Thoracic aorta (tissue), 2 donors: ENCODE data around the gene ITPKC. TPM values are rescaled to one million over a fixed set of nuclear protein-coding genes. Genes with fewer than 3 reads are reported as not detected.

ENCODE experiments used
- ATAC-seq: fragments of 150-250 bp; one replicate; pipeline ENCODE4 v1.8.0; 2017; ENCODE audit warnings: low read depth; ENCODE audit not compliant: insufficient number of reproducible peaks, low FRiP score
- DNase-seq: peaks from one replicate; pipeline ENCODE4 v3.0.0-alpha.2; 2020; ENCODE audit warnings: low spot score
- H3K27ac ChIP-seq, 2 donors: fragments of 200-600 bp; sonication (generic); 1 replicate in 1 of 2; 2 replicates in 1 of 2; pipeline ENCODE4 v1.5.1; 2016; ENCODE audit warnings: mild to moderate bottlenecking in 2 of 2, moderate library complexity in 2 of 2
- H3K27me3 ChIP-seq: fragments of 200-600 bp; sonication (generic); replicated peaks from 2 replicates; pipeline ENCODE4 v1.6.0; 2016; ENCODE audit warnings: mild to moderate bottlenecking; ENCODE audit not compliant: insufficient read depth
- H3K36me3 ChIP-seq: fragments of 200-600 bp; sonication (generic); one replicate; pipeline ENCODE4 v1.5.1; 2016
- H3K4me1 ChIP-seq, 2 donors: fragments of 200-600 bp; sonication (generic); 1 replicate in 1 of 2; 2 replicates in 1 of 2; pipeline versions ENCODE4 v1.5.1 to v1.6.0; 2016; ENCODE audit warnings: low read depth in 2 of 2, mild to moderate bottlenecking in 1 of 2; ENCODE audit not compliant: control insufficient read depth in 1 of 2
- H3K4me3 ChIP-seq: fragments of 200-600 bp; sonication (generic); 2 replicates; pipeline ENCODE4 v1.5.1; 2016; ENCODE audit warnings: mild to moderate bottlenecking
- H3K9me3 ChIP-seq: fragments of 200-600 bp; sonication (generic); 2 replicates; pipeline ENCODE4 v1.5.1; 2016
- total RNA-seq, 2 donors: library from RNA; depleted of rRNA; stranded (reverse); fragments of >200 nt; gene quantifications; one replicate each; pipeline versions ENCODE4 v1.1.0 to v1.2.3, GENCODE V29; 2016
- TF ChIP-seq, protein P1 (sequence below): fragments of 200-600 bp; sonication (generic); IDR thresholded peaks from one replicate; pipeline ENCODE4 v1.5.1; 2019; ENCODE audit warnings: antibody characterized with exemption

The ITPKC gene
- total RNA-seq, 2 donors from 2014 or later: 45.4 to 79.4 TPM

DNA sequence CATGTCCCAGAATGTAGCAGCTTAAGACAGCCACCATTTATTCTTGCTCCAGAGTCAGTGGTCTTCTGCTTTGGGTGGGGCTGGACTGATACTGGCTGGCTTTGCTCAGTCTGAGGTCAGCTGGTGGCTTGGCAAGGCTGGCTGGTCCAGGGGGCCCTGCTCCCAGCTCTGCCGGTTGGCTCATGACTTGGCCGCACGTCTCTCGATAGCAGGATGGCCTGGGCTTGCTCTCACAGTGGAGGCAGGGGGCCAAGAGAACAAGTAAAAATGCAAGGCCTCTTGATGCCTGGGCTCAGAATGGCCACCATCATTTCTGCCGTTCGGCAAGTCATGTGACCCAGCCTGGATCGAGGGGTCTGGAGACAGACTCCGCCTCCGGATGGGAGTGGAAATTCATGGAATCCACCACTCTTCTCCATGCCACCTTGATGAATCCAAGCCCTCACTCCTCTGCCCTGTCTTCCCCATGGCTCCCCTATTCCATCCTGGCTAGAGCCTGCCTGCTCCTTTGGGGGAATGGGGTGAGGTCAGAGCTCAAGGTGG is 20.3 kb downstream of the ITPKC start:
- no peak for DNase-seq
- Histone ChIP-seq H3K27ac (no peak overlapping the region), H3K4me1 (peaks cover 0 to 18% of the 10 kb centered on the region in 2 donors), H3K9me3 (no peaks in the 10 kb centered on the region), H3K4me3 (no peak overlapping the region), H3K36me3 (peaks cover 62% of the 10 kb centered on the region), H3K27me3 (no peaks in the 10 kb centered on the region)
- no peak for ATAC-seq
- TF ChIP-seq, protein P1, sequence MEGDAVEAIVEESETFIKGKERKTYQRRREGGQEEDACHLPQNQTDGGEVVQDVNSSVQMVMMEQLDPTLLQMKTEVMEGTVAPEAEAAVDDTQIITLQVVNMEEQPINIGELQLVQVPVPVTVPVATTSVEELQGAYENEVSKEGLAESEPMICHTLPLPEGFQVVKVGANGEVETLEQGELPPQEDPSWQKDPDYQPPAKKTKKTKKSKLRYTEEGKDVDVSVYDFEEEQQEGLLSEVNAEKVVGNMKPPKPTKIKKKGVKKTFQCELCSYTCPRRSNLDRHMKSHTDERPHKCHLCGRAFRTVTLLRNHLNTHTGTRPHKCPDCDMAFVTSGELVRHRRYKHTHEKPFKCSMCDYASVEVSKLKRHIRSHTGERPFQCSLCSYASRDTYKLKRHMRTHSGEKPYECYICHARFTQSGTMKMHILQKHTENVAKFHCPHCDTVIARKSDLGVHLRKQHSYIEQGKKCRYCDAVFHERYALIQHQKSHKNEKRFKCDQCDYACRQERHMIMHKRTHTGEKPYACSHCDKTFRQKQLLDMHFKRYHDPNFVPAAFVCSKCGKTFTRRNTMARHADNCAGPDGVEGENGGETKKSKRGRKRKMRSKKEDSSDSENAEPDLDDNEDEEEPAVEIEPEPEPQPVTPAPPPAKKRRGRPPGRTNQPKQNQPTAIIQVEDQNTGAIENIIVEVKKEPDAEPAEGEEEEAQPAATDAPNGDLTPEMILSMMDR: no peak

GRCh38 chr19:40739030-40739839 is 22.3 kb downstream of the ITPKC start:
- peak overlapping the region in 1 of 2 donors; percentile 37 for H3K27ac ChIP-seq

GRCh38 chr19:40739871-40740703 is 23.2 kb downstream of the ITPKC start:
- peak overlapping the region; percentile 37 to 65 for H3K27ac ChIP-seq
- no peak for ATAC-seq
- H3K36me3 ChIP-seq: peaks cover 38% of the 10 kb centered on the region

More at GRCh38 chr19:40739030-40739839, 22.3 kb downstream of the ITPKC start:
- no peak for DNase-seq
- no peaks in the 10 kb centered on the region for H3K27me3 ChIP-seq
- ATAC-seq: no peak
- TF ChIP-seq, protein P1: no peak
- peaks cover 0 to 18% of the 10 kb centered on the region in 2 donors for H3K4me1 ChIP-seq
- H3K4me3 ChIP-seq: no peak overlapping the region
- no peaks in the 10 kb centered on the region for H3K9me3 ChIP-seq
- peaks cover 46% of the 10 kb centered on the region for H3K36me3 ChIP-seq

DNA sequence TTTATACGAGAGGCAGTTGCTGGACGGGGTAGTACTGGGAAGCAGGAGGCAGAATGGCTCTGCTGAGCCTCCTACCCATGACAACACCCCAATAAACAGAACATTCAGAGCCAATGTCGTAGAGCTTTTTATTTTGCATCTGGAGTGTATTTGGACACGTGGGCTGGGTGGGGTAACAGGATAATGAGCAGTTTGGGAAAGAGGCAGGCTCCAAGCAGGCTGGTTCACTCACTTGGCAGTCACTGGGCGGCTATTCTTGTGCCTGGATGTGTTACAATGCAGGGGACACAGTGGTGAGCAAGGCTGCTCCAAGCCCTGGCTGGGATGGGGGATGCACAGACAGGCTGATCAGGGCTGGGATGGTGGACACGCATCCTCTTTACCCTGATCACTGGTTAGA is 23.8 kb downstream of the ITPKC start:
- DNase-seq (peak; percentile 44), ATAC-seq (no peak)
- Histone ChIP-seq H3K27ac (peak overlapping the region; percentile 37 to 65), H3K36me3 (peaks cover 31% of the 10 kb centered on the region), H3K27me3 (no peaks in the 10 kb centered on the region), H3K4me1 (peaks cover 0 to 26% of the 10 kb centered on the region in 2 donors), H3K9me3 (no peaks in the 10 kb centered on the region), H3K4me3 (no peak overlapping the region)
- TF ChIP-seq, protein P1: no peak

More at GRCh38 chr19:40739871-40740703, 23.2 kb downstream of the ITPKC start:
- H3K27me3 ChIP-seq: no peaks in the 10 kb centered on the region
- no peak for DNase-seq
- TF ChIP-seq, protein P1: no peak
- no peak overlapping the region for H3K4me3 ChIP-seq
- peaks cover 0 to 20% of the 10 kb centered on the region in 2 donors for H3K4me1 ChIP-seq
- H3K9me3 ChIP-seq: no peaks in the 10 kb centered on the region
